GM18873 (cell line): ENCODE data around the gene MAPT.

Source experiments
- ATAC-seq: cut with Tn5 transposase; IDR thresholded peaks from one replicate; pipeline ENCODE4 v1.9.1; 2021; ENCODE audit warnings: mild to moderate bottlenecking, moderate library complexity, moderate number of reproducible peaks; ENCODE audit not compliant: unreplicated experiment, low FRiP score

Gene MAPT

DNA sequence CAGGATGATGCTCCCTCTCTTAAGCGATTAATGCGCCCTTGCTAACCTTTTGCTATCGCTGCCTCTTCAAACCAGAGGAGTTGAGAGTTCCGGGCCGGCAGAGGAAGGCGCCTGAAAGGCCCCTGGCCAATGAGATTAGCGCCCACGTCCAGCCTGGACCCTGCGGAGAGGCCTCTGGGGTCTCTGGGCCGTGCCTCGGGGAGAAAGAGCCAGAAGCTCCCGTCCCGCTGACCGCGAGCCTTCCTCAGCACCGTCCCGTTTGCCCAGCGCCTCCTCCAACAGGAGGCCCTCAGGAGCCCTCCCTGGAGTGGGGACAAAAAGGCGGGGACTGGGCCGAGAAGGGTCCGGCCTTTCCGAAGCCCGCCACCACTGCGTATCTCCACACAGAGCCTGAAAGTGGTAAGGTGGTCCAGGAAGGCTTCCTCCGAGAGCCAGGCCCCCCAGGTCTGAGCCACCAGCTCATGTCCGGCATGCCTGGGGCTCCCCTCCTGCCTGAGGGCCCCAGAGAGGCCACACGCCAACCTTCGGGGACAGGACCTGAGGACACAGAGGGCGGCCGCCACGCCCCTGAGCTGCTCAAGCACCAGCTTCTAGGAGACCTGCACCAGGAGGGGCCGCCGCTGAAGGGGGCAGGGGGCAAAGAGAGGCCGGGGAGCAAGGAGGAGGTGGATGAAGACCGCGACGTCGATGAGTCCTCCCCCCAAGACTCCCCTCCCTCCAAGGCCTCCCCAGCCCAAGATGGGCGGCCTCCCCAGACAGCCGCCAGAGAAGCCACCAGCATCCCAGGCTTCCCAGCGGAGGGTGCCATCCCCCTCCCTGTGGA, 88.6 kb downstream of the MAPT start:
- no peak for ATAC-seq

DNA sequence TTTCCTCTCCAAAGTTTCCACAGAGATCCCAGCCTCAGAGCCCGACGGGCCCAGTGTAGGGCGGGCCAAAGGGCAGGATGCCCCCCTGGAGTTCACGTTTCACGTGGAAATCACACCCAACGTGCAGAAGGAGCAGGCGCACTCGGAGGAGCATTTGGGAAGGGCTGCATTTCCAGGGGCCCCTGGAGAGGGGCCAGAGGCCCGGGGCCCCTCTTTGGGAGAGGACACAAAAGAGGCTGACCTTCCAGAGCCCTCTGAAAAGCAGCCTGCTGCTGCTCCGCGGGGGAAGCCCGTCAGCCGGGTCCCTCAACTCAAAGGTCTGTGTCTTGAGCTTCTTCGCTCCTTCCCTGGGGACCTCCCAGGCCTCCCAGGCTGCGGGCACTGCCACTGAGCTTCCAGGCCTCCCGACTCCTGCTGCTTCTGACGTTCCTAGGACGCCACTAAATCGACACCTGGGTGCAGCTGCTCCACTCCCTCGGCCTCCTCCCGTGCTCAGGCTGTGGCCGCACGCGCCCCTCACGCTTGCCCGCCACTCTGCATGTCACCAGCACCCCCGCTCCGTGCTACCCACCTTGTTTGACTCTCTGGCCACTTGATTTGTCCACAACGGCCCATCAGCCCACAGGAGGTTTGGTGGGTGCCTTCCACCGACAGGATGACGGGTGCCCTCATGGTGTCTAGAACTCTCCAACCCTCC, 89.4 kb downstream of the MAPT start:
- ATAC-seq = no peak

DNA sequence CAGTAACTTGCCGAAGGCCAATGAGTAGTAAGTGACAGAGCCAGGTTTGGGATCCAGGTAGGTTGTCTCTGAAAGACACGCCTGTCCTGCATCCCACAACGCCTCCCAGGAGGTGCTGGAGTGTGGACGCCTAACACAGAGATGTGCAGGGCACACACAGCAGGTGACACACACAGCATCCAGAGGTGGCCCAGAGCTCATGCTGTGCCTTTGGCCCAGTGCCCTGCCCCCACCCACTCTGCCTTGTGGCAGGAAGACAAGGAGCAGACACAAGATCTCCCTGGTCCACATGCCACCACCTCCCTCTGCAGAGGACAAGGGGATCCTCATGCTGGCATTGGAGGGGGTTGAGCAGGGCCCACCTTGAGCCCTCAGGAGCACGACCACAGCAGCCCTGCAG, 90.0 kb downstream of the MAPT start:
- no peak for ATAC-seq

DNA sequence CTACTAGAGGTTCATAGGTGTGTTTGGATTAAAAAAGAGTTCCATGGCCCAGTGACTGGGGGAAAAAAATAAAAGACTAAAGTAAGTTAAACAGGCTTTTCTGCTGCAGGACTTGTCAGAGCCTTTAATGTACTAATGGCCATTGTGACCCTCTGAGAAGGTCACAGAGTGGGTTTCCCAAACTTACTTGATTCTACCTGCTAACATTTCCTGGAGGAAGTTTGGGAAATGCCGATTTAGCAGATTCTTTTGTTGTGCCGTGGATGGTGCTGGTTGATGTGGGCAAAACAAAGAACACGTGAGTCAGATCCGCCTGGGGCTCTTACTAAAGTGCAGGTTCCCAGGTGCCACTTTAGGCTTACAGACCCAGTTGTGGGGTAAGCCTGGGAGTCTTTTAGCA, 91.1 kb downstream of the MAPT start:
- no peak for ATAC-seq

DNA sequence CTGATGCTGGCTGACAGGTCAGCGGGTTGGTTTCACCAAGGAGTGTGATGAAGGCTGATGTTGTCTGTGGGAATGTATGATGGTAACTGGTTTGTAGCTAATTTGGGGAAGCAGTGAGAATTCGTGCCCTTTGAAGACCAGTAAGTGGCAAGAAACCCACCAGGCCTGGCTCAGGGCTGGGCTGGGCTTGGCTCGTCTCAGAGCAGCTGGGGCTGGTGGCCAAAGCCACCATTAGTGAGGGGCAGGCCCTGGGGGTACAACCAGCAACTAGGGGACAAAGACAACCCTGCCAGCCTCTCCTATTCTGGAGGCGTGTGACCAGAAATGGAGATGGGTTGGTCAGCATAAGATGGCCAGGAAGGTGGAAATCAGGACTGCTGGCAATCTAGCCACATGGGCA, 91.7 kb downstream of the MAPT start:
- ATAC-seq = no peak

DNA sequence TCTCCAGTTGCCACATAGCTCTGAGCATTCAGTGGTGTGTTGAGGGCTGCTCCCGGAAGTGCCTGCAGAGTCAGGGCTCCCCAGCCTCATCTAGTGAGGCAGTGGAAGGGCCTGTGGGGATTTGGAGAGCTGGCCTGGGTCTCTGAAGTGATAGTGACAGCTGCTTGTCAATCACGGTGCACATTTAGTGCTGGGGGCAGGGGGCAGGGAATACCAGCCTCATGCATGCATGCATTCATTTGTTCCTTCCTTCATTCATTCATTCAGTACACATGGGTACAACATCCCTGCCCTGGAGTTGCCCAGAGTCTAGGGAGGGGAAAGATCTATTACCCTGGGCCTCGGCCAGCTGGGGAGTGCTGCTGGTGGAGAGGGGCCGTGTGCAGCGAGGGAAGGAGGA, 93.4 kb downstream of the MAPT start:
- no peak for ATAC-seq

DNA sequence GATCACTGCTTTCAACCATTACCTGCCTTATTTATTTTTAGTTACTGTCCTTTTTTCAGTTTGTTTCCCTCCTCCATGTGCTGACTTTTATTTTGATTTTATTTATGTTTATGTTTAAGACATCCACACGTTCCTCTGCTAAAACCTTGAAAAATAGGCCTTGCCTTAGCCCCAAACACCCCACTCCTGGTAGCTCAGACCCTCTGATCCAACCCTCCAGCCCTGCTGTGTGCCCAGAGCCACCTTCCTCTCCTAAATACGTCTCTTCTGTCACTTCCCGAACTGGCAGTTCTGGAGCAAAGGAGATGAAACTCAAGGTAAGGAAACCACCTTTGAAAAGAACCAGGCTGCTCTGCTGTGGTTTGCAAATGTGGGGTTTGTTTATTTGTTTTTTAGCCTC, 95.4 kb downstream of the MAPT start:
- ATAC-seq = no peak

DNA sequence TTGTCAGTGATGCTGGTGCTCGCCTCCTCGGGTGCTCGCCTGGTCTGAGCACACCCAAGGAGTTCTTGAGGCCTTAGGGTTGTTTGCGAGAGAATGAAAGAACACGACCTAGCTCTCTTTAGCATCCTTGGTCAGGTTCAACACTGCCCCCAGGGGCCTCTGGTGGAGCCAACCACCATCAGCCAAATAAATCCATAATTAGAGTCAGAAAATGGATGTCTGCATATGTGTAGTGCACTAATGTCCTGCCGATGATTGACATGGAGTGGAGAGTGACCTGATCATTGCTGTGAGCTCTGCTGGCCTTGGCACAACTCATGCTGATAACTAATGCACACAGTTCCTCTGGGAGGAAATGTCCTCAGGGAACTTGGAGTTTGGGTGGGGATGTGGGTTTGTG, 96.5 kb downstream of the MAPT start:
- no peak for ATAC-seq

DNA sequence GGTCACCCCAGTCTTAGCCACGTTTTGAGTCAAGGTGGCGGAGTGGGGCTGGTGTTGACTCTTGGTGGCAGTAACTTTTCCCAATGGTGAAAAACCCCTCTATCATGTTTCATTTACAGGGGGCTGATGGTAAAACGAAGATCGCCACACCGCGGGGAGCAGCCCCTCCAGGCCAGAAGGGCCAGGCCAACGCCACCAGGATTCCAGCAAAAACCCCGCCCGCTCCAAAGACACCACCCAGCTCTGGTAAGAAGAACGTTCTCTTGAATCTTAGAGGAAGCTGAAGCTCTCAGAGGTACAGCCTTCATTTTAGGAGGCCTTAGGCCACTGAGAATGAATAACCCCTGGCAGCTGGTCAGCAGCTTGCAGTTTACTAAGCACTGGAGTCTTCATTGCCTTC, 97.0 kb downstream of the MAPT start:
- no peak for ATAC-seq

DNA sequence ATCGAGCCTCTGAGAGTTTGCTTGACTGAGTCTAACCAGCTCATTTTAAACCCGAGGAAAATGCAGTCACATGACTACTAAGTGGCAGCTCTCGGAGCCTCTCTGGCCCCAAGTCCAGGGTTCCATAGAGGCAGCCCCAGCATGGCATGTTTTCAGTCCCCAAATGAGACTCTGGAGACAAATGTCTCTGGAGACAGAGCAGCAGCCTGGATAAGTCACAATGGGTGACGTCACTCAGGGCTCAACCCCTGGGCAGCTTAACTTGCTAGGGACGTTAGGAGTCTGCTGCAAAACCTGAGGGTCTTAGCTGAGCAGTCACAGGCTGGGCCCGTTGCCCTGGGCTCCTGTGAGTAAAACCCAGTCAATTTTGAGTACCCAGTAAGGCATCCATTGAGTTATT, 97.8 kb downstream of the MAPT start:
- no peak for ATAC-seq

DNA sequence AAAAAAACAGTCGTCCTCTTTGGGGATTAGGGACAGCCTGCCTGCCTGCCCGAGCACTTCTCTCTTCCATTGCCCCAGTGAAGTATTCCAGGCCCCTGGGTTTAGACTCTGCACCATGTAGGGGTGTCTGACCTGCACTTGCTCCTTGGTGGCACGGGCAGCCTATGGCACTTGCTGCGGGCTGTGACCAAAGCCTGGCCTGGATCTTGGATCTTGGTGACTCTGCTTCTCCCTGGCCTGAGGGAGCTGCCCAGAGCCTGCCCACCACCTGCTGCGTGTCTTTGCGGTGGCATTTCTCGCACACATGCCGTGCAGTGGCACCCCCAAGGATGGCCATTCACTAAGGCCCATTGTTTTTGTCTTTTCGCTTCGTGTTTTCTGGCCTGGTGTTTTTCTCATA, 98.5 kb downstream of the MAPT start:
- no peak for ATAC-seq

DNA sequence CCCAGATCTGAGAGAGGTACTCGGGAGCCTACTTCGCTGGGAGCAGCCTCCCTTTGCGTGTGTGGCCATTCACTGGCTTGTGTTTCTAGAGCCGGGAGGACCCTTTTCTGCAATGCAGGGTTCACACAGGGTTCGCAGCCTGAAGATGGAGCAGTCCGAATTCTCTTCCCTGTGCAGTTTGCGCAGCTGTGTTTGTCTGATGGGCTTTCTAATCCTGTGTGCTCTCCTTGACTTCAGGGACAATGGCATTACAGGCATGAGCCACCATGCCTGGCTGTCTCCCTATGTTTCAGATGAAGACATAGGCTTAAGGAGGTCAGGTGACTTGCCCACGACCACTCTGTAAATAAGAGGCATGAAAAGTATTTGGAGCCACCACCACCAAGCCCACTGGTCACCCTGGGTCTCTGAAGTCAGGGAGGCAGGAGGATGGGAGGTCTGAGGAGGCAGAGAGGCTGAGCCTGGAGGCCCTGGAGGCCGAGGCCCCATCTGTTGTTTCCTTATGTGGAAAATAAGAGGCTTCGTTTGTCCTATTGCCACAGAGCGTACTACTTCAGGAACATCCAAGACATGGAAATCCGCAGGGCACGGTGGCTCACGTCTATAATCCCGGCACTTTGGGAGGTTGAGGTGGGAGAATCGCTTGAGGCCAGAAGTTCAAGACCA, 99.7 kb downstream of the MAPT start:
- ATAC-seq = no peak

DNA sequence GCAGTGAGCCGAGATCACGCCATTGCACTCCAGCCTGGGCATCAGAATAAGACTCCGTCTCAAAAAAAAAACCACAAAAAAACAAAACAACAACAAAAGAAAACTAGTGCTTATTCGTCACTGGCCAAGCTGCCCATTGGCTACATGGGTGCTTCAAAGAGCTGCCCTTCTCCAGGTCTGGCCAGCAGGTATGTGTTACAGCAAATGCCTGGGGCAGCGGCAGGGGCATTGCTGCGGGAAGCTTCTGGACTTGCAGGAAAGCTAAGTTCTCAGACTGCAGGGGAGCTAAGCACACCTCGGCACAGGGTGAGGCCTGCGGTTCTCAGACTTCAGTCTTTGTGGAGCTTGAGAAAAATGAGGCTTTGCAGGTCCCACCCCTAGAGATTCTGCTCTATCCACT, 100.6 kb downstream of the MAPT start:
- ATAC-seq = no peak

DNA sequence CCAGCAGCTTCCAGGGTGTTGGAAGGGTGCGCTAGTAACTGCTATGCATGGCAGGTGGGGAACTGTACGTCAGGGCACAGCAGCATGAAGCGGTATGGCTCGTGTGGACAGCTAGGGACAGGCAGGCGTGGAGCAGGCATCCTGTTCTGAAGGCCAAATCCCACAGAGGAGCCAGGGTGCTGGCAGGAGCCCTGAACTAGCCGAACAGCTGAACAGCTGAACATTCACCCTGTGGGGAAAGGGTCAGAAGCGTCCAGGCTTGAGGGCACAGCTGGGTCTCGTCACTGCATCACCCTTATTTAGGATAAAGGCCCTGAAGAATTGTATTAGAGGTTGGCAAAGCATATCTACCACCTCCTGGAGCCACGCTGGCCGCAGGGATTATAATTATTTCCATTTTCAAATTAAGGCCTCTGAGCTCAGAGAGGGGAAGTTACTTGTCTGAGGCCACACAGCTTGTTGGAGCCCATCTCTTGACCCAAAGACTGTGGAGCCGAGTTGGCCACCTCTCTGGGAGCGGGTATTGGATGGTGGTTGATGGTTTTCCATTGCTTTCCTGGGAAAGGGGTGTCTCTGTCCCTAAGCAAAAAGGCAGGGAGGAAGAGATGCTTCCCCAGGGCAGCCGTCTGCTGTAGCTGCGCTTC, 101.4 kb downstream of the MAPT start:
- no peak for ATAC-seq

DNA sequence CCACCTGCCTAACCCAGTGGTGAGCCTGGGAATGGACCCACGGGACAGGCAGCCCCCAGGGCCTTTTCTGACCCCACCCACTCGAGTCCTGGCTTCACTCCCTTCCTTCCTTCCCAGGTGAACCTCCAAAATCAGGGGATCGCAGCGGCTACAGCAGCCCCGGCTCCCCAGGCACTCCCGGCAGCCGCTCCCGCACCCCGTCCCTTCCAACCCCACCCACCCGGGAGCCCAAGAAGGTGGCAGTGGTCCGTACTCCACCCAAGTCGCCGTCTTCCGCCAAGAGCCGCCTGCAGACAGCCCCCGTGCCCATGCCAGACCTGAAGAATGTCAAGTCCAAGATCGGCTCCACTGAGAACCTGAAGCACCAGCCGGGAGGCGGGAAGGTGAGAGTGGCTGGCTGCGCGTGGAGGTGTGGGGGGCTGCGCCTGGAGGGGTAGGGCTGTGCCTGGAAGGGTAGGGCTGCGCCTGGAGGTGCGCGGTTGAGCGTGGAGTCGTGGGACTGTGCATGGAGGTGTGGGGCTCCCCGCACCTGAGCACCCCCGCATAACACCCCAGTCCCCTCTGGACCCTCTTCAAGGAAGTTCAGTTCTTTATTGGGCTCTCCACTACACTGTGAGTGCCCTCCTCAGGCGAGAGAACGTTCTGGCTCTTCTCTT, 102.1 kb downstream of the MAPT start:
- no peak for ATAC-seq

DNA sequence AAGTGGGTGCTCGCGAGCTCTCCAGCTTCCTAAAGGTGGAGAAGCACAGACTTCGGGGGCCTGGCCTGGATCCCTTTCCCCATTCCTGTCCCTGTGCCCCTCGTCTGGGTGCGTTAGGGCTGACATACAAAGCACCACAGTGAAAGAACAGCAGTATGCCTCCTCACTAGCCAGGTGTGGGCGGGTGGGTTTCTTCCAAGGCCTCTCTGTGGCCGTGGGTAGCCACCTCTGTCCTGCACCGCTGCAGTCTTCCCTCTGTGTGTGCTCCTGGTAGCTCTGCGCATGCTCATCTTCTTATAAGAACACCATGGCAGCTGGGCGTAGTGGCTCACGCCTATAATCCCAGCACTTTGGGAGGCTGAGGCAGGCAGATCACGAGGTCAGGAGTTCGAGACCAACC, 102.8 kb downstream of the MAPT start:
- ATAC-seq = no peak

DNA sequence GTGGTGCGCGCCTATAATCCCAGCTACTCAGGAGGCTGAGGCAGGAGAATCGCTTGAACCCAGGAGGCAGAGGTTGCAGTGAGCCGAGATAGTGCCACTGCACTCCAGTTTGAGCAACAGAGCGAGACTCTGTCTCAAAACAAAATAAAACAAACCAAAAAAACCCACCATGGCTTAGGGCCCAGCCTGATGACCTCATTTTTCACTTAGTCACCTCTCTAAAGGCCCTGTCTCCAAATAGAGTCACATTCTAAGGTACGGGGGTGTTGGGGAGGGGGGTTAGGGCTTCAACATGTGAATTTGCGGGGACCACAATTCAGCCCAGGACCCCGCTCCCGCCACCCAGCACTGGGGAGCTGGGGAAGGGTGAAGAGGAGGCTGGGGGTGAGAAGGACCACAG, 103.3 kb downstream of the MAPT start:
- ATAC-seq = no peak

DNA sequence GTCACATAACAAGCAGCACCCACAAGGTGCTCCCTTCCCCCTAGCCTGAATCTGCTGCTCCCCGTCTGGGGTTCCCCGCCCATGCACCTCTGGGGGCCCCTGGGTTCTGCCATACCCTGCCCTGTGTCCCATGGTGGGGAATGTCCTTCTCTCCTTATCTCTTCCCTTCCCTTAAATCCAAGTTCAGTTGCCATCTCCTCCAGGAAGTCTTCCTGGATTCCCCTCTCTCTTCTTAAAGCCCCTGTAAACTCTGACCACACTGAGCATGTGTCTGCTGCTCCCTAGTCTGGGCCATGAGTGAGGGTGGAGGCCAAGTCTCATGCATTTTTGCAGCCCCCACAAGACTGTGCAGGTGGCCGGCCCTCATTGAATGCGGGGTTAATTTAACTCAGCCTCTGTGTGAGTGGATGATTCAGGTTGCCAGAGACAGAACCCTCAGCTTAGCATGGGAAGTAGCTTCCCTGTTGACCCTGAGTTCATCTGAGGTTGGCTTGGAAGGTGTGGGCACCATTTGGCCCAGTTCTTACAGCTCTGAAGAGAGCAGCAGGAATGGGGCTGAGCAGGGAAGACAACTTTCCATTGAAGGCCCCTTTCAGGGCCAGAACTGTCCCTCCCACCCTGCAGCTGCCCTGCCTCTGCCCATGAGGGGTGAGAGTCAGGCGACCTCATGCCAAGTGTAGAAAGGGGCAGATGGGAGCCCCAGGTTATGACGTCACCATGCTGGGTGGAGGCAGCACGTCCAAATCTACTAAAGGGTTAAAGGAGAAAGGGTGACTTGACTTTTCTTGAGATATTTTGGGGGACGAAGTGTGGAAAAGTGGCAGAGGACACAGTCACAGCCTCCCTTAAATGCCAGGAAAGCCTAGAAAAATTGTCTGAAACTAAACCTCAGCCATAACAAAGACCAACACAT, 104.9 kb downstream of the MAPT start, which contains the start of gene STH:
Gene STH (plus strand): TSS at position 264 of the 913 bp plus-strand sequence. CDS start 30 bp downstream, at position 294.
- no peak for ATAC-seq

DNA sequence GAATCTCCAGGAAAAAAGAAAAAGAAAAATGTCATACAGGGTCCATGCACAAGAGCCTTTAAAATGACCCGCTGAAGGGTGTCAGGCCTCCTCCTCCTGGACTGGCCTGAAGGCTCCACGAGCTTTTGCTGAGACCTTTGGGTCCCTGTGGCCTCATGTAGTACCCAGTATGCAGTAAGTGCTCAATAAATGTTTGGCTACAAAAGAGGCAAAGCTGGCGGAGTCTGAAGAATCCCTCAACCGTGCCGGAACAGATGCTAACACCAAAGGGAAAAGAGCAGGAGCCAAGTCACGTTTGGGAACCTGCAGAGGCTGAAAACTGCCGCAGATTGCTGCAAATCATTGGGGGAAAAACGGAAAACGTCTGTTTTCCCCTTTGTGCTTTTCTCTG, 105.5 kb downstream of the MAPT start:
- ATAC-seq = no peak

DNA sequence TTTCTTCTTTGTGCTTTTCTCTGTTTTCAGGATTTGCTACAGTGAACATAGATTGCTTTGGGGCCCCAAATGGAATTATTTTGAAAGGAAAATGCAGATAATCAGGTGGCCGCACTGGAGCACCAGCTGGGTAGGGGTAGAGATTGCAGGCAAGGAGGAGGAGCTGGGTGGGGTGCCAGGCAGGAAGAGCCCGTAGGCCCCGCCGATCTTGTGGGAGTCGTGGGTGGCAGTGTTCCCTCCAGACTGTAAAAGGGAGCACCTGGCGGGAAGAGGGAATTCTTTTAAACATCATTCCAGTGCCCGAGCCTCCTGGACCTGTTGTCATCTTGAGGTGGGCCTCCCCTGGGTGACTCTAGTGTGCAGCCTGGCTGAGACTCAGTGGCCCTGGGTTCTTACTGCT, 105.9 kb downstream of the MAPT start:
- ATAC-seq = no peak
